HL-60 (cell line): ENCODE results near the gene RGS8.

Experiments
- DNase-seq, 2 experiments: peaks; one replicate each; pipeline ENCODE4 v3.0.0-alpha.2; 2010 to 2020; ENCODE audit warnings: low read depth in 1 of 2, low spot score in 1 of 2
- H3K27ac ChIP-seq: fragments of 250-450 bp; sonication (Bioruptor Pico); replicated peaks from 2 replicates; pipeline ENCODE4 v1.5.1; 2020; ENCODE audit warnings: mild to moderate bottlenecking, moderate library complexity
- H3K27me3 ChIP-seq: fragments of 250-450 bp; sonication (Bioruptor Pico); 2 replicates; pipeline ENCODE4 v1.5.1; 2021; ENCODE audit warnings: mild to moderate bottlenecking, moderate library complexity; ENCODE audit not compliant: insufficient read depth, poor library complexity, severe bottlenecking
- H3K4me3 ChIP-seq: replicated peaks from 2 replicates; pipeline ENCODE4 v1.5.1; 2011; ENCODE audit warnings: mild to moderate bottlenecking, control low read depth, low read length; ENCODE audit not compliant: insufficient read depth
- GABPA ChIP-seq: IDR thresholded peaks from 2 replicates; pipeline ENCODE4 v1.6.1; 2012; ENCODE audit warnings: low read depth
- POLR2AphosphoS5 ChIP-seq: IDR thresholded peaks from 2 replicates; pipeline ENCODE4 v1.6.1; 2012; ENCODE audit warnings: low read depth
- SPI1 ChIP-seq: IDR thresholded peaks from 2 replicates; pipeline ENCODE4 v1.6.1; 2012; ENCODE audit warnings: low read depth, mild to moderate bottlenecking, borderline replicate concordance
- TF ChIP-seq, protein P1 (sequence below): IDR thresholded peaks from one replicate; pipeline ENCODE4 v1.5.1; 2011; ENCODE audit warnings: low read length, control low read depth, inconsistent platforms; ENCODE audit not compliant: insufficient read depth
- TF ChIP-seq, protein P2 (sequence below): IDR thresholded peaks from 2 replicates; pipeline ENCODE4 v1.6.1; 2012; ENCODE audit warnings: low read depth; ENCODE audit not compliant: insufficient replicate concordance

The RGS8 gene

DNA sequence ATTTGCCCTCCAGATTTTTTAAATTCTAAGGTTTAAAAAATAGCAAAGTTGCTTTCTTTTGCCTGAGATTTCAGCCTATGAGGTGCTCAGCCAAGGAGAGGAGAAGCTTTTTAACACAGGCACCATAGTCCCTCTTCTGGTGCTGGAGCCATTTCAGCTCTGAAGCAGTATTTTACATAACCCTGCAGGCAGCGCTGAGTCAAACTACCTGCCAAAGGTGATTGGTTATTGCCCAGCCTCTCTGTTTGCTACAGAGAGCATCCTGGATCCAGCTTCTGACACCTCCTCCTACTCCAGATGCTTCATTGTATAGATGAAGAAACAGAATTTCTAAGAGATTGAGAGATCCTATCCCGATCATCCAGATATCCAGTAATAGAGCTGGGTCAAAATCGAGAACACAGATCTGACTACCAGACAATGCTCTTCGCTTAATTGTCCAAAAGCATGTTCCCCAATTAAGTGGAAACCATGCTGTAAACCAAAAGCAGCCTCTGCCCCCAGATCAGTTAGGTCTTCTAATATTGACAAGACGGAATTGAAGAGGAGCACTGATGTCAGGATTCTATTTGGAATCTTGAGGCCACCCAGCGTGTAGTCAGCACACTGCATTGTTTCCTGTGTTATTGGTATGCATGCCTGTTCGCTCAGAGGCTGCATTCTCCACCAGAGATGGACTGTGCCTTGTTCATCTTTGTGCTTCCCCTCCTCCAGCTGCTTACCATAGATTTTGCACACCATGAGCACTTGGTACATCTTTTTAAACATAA lies 22.1 kb downstream of the RGS8 start:
- Histone ChIP-seq H3K4me3 (no peak overlapping the region), H3K27me3 (peaks cover 8% of the 10 kb centered on the region), H3K27ac (no peak overlapping the region)
- no peak for TF ChIP-seq POLR2AphosphoS5
- no peak for TF ChIP-seq SPI1
- no peak for TF ChIP-seq GABPA
- TF ChIP-seq, protein P1, sequence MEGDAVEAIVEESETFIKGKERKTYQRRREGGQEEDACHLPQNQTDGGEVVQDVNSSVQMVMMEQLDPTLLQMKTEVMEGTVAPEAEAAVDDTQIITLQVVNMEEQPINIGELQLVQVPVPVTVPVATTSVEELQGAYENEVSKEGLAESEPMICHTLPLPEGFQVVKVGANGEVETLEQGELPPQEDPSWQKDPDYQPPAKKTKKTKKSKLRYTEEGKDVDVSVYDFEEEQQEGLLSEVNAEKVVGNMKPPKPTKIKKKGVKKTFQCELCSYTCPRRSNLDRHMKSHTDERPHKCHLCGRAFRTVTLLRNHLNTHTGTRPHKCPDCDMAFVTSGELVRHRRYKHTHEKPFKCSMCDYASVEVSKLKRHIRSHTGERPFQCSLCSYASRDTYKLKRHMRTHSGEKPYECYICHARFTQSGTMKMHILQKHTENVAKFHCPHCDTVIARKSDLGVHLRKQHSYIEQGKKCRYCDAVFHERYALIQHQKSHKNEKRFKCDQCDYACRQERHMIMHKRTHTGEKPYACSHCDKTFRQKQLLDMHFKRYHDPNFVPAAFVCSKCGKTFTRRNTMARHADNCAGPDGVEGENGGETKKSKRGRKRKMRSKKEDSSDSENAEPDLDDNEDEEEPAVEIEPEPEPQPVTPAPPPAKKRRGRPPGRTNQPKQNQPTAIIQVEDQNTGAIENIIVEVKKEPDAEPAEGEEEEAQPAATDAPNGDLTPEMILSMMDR: no peak
- TF ChIP-seq, protein P2, sequence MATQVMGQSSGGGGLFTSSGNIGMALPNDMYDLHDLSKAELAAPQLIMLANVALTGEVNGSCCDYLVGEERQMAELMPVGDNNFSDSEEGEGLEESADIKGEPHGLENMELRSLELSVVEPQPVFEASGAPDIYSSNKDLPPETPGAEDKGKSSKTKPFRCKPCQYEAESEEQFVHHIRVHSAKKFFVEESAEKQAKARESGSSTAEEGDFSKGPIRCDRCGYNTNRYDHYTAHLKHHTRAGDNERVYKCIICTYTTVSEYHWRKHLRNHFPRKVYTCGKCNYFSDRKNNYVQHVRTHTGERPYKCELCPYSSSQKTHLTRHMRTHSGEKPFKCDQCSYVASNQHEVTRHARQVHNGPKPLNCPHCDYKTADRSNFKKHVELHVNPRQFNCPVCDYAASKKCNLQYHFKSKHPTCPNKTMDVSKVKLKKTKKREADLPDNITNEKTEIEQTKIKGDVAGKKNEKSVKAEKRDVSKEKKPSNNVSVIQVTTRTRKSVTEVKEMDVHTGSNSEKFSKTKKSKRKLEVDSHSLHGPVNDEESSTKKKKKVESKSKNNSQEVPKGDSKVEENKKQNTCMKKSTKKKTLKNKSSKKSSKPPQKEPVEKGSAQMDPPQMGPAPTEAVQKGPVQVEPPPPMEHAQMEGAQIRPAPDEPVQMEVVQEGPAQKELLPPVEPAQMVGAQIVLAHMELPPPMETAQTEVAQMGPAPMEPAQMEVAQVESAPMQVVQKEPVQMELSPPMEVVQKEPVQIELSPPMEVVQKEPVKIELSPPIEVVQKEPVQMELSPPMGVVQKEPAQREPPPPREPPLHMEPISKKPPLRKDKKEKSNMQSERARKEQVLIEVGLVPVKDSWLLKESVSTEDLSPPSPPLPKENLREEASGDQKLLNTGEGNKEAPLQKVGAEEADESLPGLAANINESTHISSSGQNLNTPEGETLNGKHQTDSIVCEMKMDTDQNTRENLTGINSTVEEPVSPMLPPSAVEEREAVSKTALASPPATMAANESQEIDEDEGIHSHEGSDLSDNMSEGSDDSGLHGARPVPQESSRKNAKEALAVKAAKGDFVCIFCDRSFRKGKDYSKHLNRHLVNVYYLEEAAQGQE: no peak
- no peak for DNase-seq

DNA sequence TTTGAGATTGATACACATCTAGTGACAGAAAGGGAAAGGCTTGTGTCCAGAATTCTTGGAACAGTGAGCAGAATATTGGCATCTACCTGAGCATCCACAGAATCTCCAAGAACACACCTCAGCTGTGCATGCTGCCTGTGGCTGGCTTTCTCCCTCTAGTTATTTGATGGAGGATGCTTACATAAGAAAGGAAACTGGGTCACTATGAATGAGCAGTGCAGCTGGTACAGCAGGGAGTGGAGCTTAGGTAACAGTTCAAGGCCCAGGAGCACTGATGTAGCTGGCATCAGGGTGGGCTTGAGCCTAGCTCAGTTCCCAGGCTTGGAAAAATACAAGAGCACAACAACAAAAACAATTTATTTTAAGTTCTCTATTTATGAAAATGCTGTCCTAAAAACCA lies 26.3 kb downstream of the RGS8 start:
- H3K27me3 ChIP-seq: peaks cover 5% of the 10 kb centered on the region
- no peak overlapping the region for H3K27ac ChIP-seq
- no peak for DNase-seq
- TF ChIP-seq POLR2AphosphoS5: no peak
- TF ChIP-seq SPI1: no peak
- TF ChIP-seq, protein P1: no peak
- TF ChIP-seq, protein P2: no peak
- TF ChIP-seq GABPA: no peak
- H3K4me3 ChIP-seq: no peak overlapping the region

DNA sequence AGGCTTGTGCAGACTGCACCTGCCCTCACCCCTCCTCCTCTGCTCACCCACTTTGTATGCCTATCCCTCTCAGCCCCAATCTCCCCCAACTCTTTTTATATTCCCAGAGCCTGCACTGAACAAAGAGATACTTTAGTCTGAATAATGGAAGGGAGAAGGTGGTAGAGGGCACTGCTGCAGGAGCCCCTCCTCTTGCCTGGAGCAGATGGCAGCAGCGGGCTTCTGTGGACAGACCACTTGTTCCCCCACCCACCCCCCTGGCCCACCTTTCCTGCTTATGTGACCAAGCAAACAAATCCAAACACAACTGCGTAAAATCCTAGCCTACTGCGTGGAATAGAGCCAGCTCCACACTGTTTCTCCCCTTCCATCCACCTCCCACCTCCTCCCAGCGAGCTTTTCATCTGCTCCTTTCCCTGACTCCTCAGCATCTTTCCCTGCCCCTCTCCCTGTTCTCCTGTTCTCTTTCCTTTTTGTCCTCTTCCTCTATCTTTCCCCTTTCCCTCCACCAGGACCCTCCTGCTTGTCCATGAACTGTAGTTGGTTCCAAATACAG lies 27.5 kb downstream of the RGS8 start:
- no peak overlapping the region for H3K4me3 ChIP-seq
- no peak for DNase-seq
- TF ChIP-seq, protein P1: no peak
- TF ChIP-seq SPI1 (no peak), GABPA (no peak), POLR2AphosphoS5 (no peak)
- TF ChIP-seq, protein P2: no peak
- H3K27ac ChIP-seq: no peak overlapping the region
- peaks cover 2% of the 10 kb centered on the region for H3K27me3 ChIP-seq
